ENCODE measurements around the gene INTS15. TPM values are rescaled to one million over a fixed set of nuclear protein-coding genes. Genes with fewer than 3 reads are reported as not detected.

INTS15 gene
- total RNA-seq, result 50.4 and 55.7 TPM in 2 replicates
- long read RNA-seq, partial matches to known transcripts, result 0 of 2 reads
- long read RNA-seq, other reads (novel, unspliced or antisense), result 2 of 2 reads

GRCh38 chr7:6589829-6590644 is at the start of gene INTS15:
Gene INTS15, plus strand, starts transcription at chr7:6590021. Its CDS starts 263 bp downstream, at chr7:6590284.
- TF ChIP-seq CTCF (conservative IDR thresholded peaks at IDR 0.05), result peak; percentile 84
- Mint-ChIP-seq H3K27ac (ENCODE audit: unreplicated experiment) (peak within 1 kb of the TSS; percentile 44), H3K4me1 (peaks cover 17% of the 10 kb centered on the region), H3K27me3 (ENCODE audit: low read depth) (no peaks in the 10 kb centered on the region), H3K9me3 (no peaks in the 10 kb centered on the region), H3K36me3 (ENCODE audit: low read depth) (peaks cover 9% of the 10 kb centered on the region), H3K4me3 (peak within 1 kb of the TSS; percentile 89)
- peak; percentile 74 for DNase-seq (ENCODE audit: low read depth, low spot score)

- H3K4me1 Mint-ChIP-seq, result no peaks in the 10 kb centered on the region
- no peak for DNase-seq (ENCODE audit: low read depth, low spot score)
- no peak for TF ChIP-seq CTCF (conservative IDR thresholded peaks at IDR 0.05)
- no peak overlapping the region for H3K4me3 Mint-ChIP-seq
- no peaks in the 10 kb centered on the region for H3K9me3 Mint-ChIP-seq
- H3K27ac Mint-ChIP-seq (ENCODE audit: unreplicated experiment), result no peak overlapping the region
- H3K27me3 Mint-ChIP-seq (ENCODE audit: low read depth), result peaks cover 11% of the 10 kb centered on the region
- no peaks in the 10 kb centered on the region for H3K36me3 Mint-ChIP-seq (ENCODE audit: low read depth)
Observed at GRCh38 chr7:6542368-6542767, 47.5 kb upstream of the INTS15 start.

- no peak for DNase-seq (ENCODE audit: low read depth, low spot score)
- Mint-ChIP-seq H3K4me3 (no peak overlapping the region), H3K4me1 (no peaks in the 10 kb centered on the region), H3K27ac (ENCODE audit: unreplicated experiment) (no peak overlapping the region), H3K9me3 (no peaks in the 10 kb centered on the region), H3K27me3 (ENCODE audit: low read depth) (peaks cover 4% of the 10 kb centered on the region), H3K36me3 (ENCODE audit: low read depth) (no peaks in the 10 kb centered on the region)
- TF ChIP-seq CTCF (conservative IDR thresholded peaks at IDR 0.05), result no peak
Observed at GRCh38 chr7:6545398-6546126, 44.3 kb upstream of the INTS15 start.

- no peak overlapping the region for H3K4me3 Mint-ChIP-seq
- H3K4me1 Mint-ChIP-seq, result no peaks in the 10 kb centered on the region
- no peaks in the 10 kb centered on the region for H3K36me3 Mint-ChIP-seq (ENCODE audit: low read depth)
- DNase-seq (ENCODE audit: low read depth, low spot score), result no peak
- H3K9me3 Mint-ChIP-seq, result no peaks in the 10 kb centered on the region
- TF ChIP-seq CTCF (conservative IDR thresholded peaks at IDR 0.05), result no peak
- H3K27me3 Mint-ChIP-seq (ENCODE audit: low read depth), result no peaks in the 10 kb centered on the region
- H3K27ac Mint-ChIP-seq (ENCODE audit: unreplicated experiment), result no peak overlapping the region
Observed at GRCh38 chr7:6546498-6547251, 43.1 kb upstream of the INTS15 start.

- DNase-seq (ENCODE audit: low read depth, low spot score), result no peak
- H3K4me1 Mint-ChIP-seq, result no peaks in the 10 kb centered on the region
- no peak overlapping the region for H3K27ac Mint-ChIP-seq (ENCODE audit: unreplicated experiment)
- H3K4me3 Mint-ChIP-seq, result no peak overlapping the region
- no peaks in the 10 kb centered on the region for H3K9me3 Mint-ChIP-seq
- H3K27me3 Mint-ChIP-seq (ENCODE audit: low read depth), result no peaks in the 10 kb centered on the region
- no peak for TF ChIP-seq CTCF (conservative IDR thresholded peaks at IDR 0.05)
- H3K36me3 Mint-ChIP-seq (ENCODE audit: low read depth), result no peaks in the 10 kb centered on the region
Observed at GRCh38 chr7:6547400-6547799, 42.4 kb upstream of the INTS15 start.
